NCI-H82 (cell line): ENCODE data around the gene KIF26B.
A peak's percentile ranks its signal among the peaks of the same experiment; 100 is the strongest.

Experiments used
- DNase-seq: peaks from one replicate; lab custom pipeline; 2025; lab: John Stamatoyannopoulos, UW

Gene KIF26B

DNA sequence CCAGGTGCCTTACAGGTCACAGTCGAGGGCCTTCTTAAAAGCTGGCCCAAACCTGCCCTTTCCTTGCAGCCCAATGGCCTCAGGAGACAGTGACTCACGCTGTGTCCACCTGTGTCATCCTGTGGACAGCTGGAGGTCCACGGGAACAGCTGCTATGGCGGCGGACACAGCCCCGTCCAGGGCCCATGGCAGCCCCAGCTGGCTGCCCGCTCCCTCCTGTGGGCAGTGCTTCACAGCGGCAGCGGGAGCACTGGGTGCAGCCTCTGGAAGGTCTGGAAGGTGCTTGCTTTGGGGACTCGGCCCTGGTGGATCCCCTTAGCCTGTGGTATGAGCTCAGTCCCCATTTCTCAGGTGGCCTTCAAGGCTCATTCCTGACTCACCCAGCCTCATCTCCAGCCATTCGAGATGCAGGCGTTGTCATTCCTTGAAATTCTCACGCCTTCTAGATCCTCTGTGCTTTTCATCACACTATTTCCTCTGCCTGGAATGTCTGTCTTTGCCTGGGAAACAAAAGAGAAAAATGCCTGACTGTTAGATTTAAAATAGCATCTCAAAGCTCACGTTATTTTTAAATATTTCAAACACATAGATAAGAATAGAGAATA lies 86.8 kb downstream of the KIF26B start:
- no peak for DNase-seq

DNA sequence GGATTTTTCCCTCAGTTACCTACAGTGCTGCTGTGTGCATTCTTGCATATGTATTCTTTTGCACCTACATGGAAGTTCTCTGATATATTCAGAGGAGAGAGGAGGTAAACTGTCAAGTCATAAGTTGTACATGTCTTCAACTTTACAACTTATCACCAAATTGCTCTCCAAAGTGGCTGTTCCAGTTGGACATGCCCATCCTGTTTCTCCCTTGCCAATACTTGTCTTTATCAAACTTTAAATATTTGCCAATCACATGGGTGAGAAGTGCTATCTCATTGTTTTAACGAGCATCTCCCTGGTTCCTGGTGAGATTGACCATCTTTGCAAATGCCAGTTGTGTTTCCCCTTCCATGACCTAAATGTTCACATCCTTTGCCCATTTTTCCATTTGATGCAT lies 88.2 kb downstream of the KIF26B start:
- DNase-seq = no peak

DNA sequence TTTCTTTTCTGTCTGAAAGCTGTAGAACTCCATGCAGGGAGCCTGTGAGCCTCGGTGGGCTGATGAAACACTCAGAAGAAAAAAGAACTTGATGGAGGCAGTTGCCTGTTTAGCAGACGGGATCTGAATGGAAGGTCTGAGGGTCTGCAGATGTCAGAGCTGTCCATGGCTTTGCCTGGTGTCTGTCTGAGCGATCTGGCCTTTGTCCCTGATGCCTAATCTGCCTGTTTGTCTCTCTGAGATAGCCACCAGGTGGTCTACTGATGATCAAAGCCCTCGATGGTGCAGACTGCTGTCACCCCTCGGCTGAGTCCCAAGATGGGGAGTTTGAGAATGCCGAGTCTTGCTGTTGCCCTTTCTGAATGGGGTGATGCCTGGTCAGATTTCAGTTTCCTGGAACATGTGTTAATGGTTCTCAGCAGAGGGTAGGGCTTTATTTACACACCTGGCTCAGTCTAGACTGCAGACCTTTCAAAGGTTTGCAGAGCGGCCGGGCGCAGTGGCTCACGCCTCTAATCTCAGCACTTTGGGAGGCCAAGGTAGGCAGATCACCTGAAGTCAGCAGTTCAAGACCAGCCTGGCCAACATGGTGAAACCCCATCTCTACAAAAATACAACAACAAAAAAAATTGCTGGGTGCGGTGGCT lies 90.4 kb downstream of the KIF26B start:
- DNase-seq = no peak

GRCh38 chr1:245246433-245246832 lies 91.6 kb downstream of the KIF26B start:
- DNase-seq = no peak

GRCh38 chr1:245247356-245247755 lies 92.6 kb downstream of the KIF26B start:
- DNase-seq = no peak

DNA sequence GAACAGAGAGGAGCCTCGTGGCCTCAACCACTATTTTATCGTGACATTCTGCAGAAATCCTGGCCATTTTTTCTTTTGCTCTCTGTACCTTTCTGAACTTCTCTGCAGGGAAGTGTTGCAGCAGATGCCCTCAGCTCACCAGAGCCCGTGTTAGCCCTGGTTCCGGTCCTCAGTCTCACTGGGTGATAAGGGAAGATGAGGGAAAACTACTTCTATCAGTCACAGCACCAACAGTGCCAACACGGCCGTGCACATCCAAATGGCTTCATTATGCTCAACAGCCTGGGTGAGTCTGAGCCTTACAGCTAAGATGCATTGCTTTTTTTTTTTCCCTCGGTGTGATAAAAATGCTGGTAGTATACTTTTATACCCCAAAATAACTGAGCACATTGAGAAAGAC lies 93.0 kb downstream of the KIF26B start:
- DNase-seq = no peak

DNA sequence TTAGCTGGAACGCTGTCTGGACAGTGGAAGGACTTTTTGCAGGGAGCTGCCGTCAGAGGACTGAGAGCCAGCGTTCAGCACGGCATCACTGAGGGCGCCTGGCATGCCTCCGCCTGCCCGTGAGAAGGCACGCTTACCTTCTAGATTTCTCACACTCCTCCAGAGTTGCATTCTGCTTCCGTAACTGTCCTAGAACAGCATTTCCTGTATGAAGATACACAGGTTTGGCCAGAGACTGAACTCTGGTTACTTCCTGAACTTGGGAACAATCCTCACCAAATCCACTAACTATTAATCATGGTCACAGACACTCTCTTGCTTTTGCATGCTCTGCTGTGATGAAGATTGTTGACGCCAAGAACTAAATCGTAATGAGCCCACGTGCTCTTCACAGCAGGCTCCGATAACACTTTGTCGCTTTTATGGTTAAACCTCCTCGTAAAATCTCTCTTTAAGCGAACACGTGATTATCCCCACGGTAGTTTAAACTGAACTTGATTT lies 93.5 kb downstream of the KIF26B start:
- DNase-seq = no peak

DNA sequence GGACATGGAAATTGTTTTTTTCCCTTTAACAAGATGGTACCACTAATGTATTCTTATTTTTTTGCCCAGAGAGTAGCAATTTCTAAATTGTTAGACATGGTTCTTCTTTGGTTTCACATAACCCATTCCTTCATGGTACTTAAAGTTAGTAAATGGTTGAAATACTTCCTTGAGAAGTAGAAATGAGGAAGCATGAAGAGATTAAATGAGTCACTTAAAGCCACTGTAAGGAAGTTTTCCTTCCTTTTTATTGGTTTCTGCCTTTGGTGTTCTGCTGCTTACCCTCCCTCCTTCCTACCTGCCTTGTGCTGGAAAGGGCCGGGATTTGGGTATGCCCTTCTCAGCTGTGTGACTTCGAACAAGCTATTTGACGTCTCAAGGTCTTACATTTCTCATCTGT lies 101.0 kb downstream of the KIF26B start:
- no peak for DNase-seq

GRCh38 chr1:245256528-245256927 lies 101.7 kb downstream of the KIF26B start:
- DNase-seq = no peak

DNA sequence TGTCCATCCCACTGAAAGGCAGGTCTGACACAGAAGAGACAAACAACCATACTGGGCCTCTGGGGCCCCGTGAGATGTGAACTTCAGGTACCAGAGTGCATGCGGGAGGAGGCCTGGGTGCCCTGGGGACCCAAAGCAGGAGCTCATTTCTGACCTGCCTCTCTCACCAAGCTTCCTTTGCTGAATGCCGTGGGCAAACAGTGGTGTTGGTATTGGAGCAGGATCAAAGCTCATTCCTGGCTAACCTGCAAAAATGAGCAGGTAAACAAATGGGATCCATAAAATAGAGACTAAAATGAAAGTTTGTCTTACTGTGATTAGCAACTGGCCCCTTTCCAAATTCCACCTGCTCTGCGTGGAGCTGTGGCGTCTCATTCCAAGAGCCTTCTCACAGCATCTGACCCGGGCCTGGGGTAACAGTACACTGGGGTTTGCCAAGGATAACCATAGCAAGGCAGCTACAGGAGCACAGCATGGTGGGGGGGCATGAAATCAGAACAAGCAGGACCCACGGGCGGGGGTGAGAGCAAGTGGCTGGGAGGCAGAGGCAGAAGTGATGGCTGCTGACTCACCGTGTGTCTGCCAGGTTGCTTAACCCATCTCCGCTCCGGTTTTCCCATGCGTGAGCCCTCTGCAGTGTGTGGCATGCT lies 103.6 kb downstream of the KIF26B start:
- DNase-seq = no peak

- DNase-seq = no peak
Measured at GRCh38 chr1:245260110-245260882, 105.5 kb downstream of the KIF26B start.

GRCh38 chr1:245260883-245261282 lies 106.1 kb downstream of the KIF26B start:
- DNase-seq = no peak

GRCh38 chr1:245261786-245262185 lies 107.0 kb downstream of the KIF26B start:
- DNase-seq = no peak

DNA sequence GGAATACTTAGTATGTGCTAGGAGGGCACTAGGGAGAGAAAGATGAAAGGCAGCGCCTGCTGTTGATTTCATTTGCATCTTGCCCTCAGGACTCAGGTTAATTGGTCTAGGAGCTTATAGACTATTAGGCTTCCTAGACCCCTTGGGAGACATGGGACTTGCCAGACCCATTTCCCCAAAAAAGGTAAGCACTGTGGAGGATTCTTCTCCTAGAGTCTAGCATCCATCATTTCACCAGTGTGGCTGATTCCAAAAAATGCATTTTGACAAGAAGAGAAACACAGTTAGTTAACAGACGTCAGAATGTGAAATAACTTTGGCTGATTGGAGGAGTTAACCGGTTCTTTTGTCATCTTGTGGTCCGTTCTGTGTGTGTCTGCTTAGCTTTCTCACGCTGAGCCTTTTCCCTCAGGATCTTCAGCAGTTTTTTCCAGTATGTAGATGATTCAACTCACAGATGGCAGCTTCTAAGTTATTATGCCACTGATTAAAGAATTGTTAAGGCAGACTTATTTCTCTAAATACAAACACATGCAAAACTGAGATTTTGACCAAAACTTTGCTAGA lies 108.8 kb downstream of the KIF26B start:
- DNase-seq = peak; percentile 31

- DNase-seq = no peak
Measured at GRCh38 chr1:245264226-245264625, 109.4 kb downstream of the KIF26B start.

- no peak for DNase-seq
Measured at GRCh38 chr1:245266105-245266504, 111.3 kb downstream of the KIF26B start.

GRCh38 chr1:245270063-245270462 lies 115.3 kb downstream of the KIF26B start:
- DNase-seq = no peak

GRCh38 chr1:245270972-245271371 lies 116.2 kb downstream of the KIF26B start:
- DNase-seq = no peak

DNA sequence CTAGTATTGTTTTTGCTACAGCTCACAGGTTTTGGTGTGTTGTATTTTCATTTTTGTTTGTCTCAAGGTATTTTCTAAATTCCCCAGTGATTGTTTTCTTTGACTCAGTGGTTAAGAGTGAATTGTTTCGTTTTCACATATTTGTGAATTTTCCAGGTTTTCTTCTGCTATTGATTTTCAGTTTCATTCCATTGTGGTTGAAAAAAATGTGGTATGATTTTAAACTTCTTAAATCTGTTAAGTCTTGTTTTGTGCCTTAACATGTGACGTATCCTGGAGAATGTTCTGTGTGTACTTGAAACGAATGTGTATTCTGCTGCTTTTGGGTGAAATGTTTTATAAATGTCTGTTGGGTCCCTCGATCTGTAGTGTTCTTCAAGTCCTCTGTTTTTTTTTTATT lies 117.9 kb downstream of the KIF26B start:
- no peak for DNase-seq

- no peak for DNase-seq
Measured at GRCh38 chr1:245276445-245276844, 121.7 kb downstream of the KIF26B start.

- DNase-seq = peak; percentile 52
Measured at GRCh38 chr1:245277276-245277675, 122.5 kb downstream of the KIF26B start.

DNA sequence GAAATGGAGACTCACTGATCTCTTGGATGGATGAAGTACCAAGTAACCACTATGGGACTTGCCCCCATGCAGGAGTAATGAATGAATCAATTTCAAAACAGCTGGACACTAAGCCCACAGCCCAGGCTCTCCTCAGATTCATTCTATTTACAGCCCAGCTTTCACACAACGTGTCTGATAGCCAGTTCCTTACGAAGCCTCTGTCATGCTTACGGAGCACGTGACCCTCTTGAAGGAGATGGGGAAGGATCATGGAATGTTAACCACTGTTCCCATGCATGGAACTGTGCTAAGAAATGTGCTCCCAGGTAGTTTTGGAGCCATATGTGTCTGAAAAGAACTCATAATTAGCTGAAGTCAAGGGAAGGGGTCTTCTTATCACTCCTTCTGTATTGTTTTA lies 124.1 kb downstream of the KIF26B start:
- DNase-seq = no peak
